Measurements from ENCODE around the gene SPSB2.

Gene SPSB2

DNA sequence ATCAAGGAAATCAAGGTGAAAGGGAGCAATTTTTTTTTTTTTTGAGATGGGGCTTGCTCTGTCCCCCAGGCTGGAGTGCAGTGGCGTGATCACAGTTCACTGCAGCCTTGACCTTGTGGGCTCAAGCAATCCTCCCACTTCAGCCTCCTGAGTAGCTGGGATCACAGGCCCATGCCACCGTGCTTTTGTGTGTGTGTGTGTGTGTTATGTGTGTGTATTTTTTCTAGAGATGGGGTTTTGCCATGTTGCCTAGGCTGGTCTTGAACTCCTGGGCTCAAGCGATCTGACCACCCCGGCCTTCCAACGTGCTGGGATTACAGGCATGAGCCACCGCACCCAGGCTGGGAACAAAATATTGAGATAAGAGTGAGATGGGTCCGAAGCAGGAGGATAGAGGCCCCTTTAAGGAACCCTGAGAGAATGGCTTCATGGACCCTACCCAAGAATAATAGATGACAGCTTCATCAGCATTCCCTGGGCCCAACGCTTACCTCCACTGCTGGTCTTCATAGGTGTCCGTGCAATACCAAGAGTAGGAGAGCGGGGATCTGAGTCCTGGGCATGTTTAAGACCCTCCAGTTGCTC lies 23.0 kb downstream of the SPSB2 start:
- DNase-seq = no peak

- no peak for DNase-seq
These were observed 23.7 kb downstream of the SPSB2 start for GRCh38 chr12:6849427-6849826.

- no peak for DNase-seq
These were observed 25.4 kb downstream of the SPSB2 start for GRCh38 chr12:6847676-6848075.

GRCh38 chr12:6846316-6846869 lies 26.7 kb downstream of the SPSB2 start:
- DNase-seq = no peak

GRCh38 chr12:6845395-6845794 lies 27.7 kb downstream of the SPSB2 start:
- DNase-seq = no peak

DNA sequence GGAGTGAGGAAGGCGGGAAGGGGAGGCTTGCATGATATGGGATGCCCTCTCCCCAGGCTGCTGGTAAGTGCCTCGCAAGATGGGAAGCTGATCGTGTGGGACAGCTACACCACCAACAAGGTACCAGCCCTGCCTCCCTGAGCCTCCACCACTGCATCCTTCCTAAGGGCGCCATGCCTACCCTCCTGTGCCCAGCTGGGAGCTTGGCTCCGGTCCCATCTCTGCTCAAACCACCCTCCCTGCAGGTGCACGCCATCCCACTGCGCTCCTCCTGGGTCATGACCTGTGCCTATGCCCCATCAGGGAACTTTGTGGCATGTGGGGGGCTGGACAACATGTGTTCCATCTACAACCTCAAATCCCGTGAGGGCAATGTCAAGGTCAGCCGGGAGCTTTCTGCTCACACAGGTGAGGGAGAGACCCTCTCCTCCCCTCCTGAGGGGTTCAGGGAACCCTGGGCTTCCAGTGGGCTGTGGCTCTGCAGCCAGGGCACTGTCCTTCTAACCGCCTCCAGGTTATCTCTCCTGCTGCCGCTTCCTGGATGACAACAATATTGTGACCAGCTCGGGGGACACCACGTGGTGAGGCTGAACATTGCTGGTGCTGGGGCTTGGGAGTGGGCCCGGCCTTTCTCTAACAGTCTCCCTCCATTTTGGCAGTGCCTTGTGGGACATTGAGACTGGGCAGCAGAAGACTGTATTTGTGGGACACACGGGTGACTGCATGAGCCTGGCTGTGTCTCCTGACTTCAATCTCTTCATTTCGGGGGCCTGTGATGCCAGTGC lies 29.8 kb downstream of the SPSB2 start:
- DNase-seq = no peak

DNA sequence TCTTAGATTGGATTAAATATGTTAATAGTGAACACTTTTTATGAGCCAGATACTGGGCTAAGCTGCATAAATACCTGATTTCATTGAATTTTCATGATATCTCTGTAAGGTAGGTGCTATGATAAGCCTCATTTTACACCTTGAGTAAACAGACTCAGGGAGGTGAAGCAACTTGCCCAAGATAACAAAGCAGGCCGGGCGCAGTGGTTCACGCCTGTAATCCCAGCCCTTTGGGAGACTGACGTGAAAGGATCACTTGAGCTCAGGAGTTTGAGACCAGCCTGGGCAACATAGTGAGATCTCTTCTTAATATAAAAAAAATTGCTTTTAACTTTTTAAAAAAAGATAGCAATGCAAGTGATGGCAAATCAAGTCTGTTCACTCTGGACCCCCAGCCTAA lies 31.0 kb downstream of the SPSB2 start:
- no peak for DNase-seq

DNA sequence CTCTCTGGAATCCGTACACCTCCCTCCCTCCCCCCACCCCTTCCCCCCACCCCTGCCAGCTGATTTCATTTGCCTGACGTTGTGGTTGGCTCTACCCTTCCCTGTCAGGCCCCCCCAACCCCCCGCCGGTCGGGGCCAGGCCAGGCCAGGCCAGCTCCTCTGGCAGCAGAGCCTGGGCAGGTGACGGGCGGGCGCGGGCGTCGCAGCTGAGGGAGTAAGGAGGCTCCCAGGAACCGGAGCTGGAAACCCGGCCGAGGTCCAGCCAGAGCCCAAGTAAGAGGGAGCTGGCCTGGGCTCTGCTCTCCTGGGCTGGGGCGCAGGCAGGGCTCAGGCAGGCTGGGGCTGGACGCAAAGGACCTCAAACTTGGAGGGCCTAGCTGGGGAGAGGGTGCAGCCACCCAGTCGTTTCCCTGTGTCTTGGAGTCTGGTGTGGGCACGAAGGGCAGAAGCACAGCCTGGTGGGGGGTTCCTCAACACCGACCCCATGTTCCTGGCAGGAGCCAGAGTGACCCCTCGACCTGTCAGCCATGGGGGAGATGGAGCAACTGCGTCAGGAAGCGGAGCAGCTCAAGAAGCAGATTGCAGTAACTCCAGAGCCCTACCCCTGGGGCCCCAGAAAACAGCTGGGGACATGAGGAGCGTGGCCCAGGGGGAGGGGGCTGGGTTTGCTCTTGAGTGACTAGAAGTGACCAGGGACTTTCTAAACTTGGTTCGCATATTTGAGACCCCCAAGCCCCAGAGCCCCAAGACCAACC lies 32.2 kb downstream of the SPSB2 start, which contains the start of gene GNB3:
Gene GNB3, plus strand, starts transcription at position 165 of the 755 bp plus-strand sequence. Its CDS starts 363 bp downstream, at position 528.
- no peak for DNase-seq

DNA sequence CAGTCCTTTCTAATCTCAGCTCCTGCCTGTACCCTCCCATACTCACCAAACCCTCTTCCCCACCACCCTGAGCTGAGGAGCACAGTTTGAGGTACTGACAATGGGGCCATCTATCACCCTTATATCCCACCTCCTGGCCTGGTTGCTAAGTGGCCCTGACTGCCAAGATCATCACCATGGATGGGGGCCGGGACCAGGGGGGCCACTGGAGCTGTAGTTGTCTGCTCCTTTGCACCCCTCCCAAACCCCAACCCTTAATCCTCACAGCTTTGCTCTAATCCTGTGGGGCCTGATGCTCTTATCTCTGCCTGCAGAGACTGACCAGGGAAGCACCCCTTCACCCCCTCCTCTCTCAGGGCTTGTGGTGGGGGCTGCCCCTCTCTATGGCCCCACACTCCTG lies 32.8 kb downstream of the SPSB2 start:
- DNase-seq = no peak

- no peak for DNase-seq
These were observed 33.5 kb downstream of the SPSB2 start for GRCh38 chr12:6839482-6840201.

DNA sequence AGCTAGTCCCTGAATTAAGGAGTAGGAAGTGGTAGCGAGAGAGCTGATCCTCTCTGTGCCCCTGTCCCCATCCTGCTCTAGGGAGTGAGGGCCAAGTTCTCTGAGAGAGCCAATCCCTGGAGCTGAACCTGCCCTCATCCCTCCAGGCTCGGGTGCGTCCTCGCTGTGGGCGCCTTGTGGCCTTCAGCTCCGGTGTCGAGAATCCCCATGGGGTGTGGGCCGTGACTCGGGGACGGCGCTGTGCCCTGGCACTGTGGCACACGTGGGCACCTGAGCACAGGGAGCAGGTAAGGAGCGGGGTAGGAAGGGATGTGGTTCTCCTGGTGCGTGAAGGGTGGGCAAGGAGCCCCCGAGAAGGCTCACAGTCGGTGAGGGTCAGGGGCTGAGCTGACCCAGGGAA lies 34.2 kb downstream of the SPSB2 start:
- no peak for DNase-seq

GRCh38 chr12:6837370-6838060 lies 35.6 kb downstream of the SPSB2 start:
- DNase-seq = no peak

DNA sequence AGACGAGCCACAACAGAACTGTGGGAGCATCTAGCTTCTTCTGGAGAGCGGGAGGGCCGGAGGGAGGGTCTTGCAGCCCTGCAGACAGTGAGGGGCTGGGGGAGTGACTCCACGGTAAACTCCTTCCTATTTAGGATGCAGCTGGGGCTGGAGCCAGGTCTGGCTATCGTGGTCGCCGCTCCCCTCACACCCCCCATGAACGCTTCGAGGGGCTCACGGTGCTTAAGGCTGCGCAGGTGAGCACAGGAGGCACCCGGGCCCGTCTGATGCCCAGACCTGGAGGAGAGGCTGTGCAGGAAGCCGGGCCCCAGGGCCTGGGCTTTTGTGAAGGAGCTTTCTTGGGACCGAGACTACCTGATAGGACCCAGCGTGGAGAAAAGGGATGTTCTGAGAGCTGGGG lies 36.3 kb downstream of the SPSB2 start:
- no peak for DNase-seq

GRCh38 chr12:6834873-6835272 lies 38.2 kb downstream of the SPSB2 start:
- no peak for DNase-seq

DNA sequence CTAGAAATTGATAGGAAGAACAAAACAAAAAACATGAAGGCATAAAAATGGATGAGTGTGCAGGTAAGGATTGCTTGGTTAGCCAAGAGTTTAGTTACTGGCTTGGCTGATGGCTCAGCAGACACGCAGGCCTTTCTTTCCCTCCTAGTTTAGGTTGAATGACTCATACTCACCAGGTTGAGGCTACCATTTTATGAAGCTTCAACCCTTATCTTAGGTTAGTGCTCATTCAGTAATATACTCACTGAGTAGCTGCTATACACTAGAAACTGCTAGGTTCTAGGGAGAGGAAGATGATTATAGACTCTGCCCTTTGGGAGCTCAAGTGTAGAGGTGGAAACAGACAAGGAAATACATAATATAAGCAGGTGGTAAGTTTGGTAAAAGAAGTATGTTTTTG lies 38.8 kb downstream of the SPSB2 start:
- DNase-seq = no peak

GRCh38 chr12:6833189-6833890 lies 39.8 kb downstream of the SPSB2 start:
- DNase-seq = no peak

GRCh38 chr12:6832125-6832524 lies 41.0 kb downstream of the SPSB2 start:
- DNase-seq = no peak

GRCh38 chr12:6831450-6831995 lies 41.6 kb downstream of the SPSB2 start:
- DNase-seq = no peak

DNA sequence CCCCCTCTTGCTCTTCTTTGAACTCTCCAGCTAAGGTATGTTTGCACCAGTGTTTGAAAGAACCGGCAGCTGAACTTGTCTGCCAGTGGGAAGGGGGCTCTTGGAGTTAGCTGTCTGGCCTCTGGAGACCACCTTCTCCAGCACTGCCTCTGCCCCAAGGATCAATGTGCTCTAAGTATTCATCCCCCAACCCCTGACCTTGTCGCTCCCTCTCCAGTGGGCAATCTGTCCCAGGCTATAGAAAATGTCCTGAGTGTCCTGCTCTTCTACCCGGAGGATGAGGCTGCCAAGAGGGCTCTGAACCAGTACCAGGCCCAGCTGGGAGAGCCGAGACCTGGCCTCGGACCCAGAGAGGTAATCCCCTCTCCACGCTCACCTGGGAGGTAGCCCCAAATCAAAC lies 42.1 kb downstream of the SPSB2 start:
- DNase-seq = no peak

DNA sequence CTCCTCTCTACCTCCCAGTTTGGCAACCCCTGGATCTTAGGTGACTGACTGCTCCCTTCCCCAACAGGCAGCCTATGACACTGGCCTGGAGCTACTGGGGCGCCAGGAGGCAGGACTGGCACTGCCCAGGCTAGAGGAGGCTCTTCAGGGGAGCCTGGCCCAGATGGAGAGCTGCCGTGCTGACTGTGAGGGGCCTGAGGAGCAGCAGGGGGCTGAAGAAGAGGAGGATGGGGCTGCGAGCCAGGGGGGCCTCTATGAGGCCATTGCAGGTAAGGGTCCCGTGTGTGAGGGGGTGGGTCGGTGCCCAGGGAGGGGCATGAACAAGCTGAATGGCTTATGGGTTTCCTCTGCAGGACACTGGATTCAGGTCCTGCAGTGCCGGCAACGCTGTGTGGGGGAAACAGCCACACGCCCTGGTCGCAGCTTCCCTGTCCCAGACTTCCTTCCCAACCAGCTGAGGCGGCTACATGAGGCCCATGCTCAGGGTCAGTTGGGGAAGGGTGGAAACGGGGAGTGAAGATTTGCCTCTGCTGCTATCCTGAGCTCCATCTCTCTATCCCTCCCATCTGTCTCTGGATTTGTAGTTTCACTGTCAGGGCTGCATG lies 42.7 kb downstream of the SPSB2 start:
- DNase-seq = no peak
